H9 (cell line): ENCODE measurements around the gene PRRT1B. TPM values are rescaled to one million over a fixed set of nuclear protein-coding genes. Genes with fewer than 3 reads are reported as not detected.
A peak's percentile ranks its signal among the peaks of the same experiment; 100 is the strongest.

Experiments used
- DNase-seq: peaks from one replicate; pipeline ENCODE4 v3.0.0-alpha.2; 2017
- H2AFZ ChIP-seq: one replicate; pipeline ENCODE4 v1.6.1; 2013; ENCODE audit warnings: mild to moderate bottlenecking, low read length, control low read depth, moderate library complexity
- H2AK5ac ChIP-seq: 2 replicates; pipeline ENCODE4 v1.6.1; 2013; ENCODE audit warnings: low read length, control low read depth, mixed read lengths; ENCODE audit not compliant: insufficient read length
- H2BK120ac ChIP-seq: one replicate; pipeline ENCODE4 v1.6.1; 2013; ENCODE audit warnings: low read depth, mild to moderate bottlenecking, low read length, control low read depth, inconsistent platforms; ENCODE audit not compliant: poor library complexity, severe bottlenecking
- H2BK12ac ChIP-seq: 2 replicates; pipeline ENCODE4 v1.6.1; 2013; ENCODE audit warnings: low read length, control low read depth, mixed read lengths, low read depth; ENCODE audit not compliant: insufficient read length
- H2BK15ac ChIP-seq: 2 replicates; pipeline ENCODE4 v1.6.1; 2013; ENCODE audit warnings: low read depth, low read length, control low read depth
- H2BK20ac ChIP-seq: one replicate; pipeline ENCODE4 v1.6.1; 2013; ENCODE audit warnings: low read depth, mild to moderate bottlenecking, low read length, control low read depth, inconsistent platforms; ENCODE audit not compliant: poor library complexity, severe bottlenecking
- H2BK5ac ChIP-seq: 2 replicates; pipeline ENCODE4 v1.6.1; 2013; ENCODE audit warnings: low read length, control low read depth, mixed read lengths; ENCODE audit not compliant: insufficient read length
- H3K14ac ChIP-seq: 2 replicates; pipeline ENCODE4 v1.6.1; 2013; ENCODE audit warnings: low read length, control low read depth; ENCODE audit not compliant: insufficient read depth
- H3K18ac ChIP-seq: 2 replicates; pipeline ENCODE4 v1.6.1; 2013; ENCODE audit warnings: low read depth, mild to moderate bottlenecking, mixed read lengths, low read length, control low read depth; ENCODE audit not compliant: insufficient read length
- H3K23ac ChIP-seq: 2 replicates; pipeline ENCODE4 v1.6.1; 2013; ENCODE audit warnings: low read length, control low read depth, mixed read lengths, low read depth; ENCODE audit not compliant: insufficient read length
- H3K23me2 ChIP-seq: 2 replicates; pipeline ENCODE4 v1.6.1; 2013; ENCODE audit warnings: low read depth, mild to moderate bottlenecking, mixed read lengths, low read length, control low read depth; ENCODE audit not compliant: insufficient read length, poor library complexity, severe bottlenecking
- H3K27ac ChIP-seq: 2 replicates; pipeline ENCODE4 v1.5.1; 2013; ENCODE audit warnings: low read length, control low read depth, mixed read lengths, low read depth; ENCODE audit not compliant: insufficient read length
- H3K27me3 ChIP-seq: 2 replicates; pipeline ENCODE4 v1.6.1; 2013; ENCODE audit warnings: low read length, control low read depth, inconsistent platforms; ENCODE audit not compliant: insufficient read depth
- H3K4ac ChIP-seq: 2 replicates; pipeline ENCODE4 v1.6.1; 2013; ENCODE audit warnings: low read depth, mild to moderate bottlenecking, control low read depth, inconsistent platforms, low read length, moderate library complexity
- H3K4me1 ChIP-seq: 2 replicates; pipeline ENCODE4 v1.6.1; 2013; ENCODE audit warnings: low read length, control low read depth, inconsistent platforms; ENCODE audit not compliant: insufficient read depth
- H3K4me2 ChIP-seq: 2 replicates; pipeline ENCODE4 v1.6.1; 2013; ENCODE audit warnings: low read length, control low read depth, mixed read lengths; ENCODE audit not compliant: insufficient read length, insufficient read depth
- H3K56ac ChIP-seq: 2 replicates; pipeline ENCODE4 v1.6.1; 2013; ENCODE audit warnings: low read depth, mild to moderate bottlenecking, mixed read lengths, low read length, control low read depth; ENCODE audit not compliant: insufficient read length
- H3K79me1 ChIP-seq: 2 replicates; pipeline ENCODE4 v1.6.1; 2013; ENCODE audit warnings: low read depth, mild to moderate bottlenecking, moderate library complexity, low read length, control low read depth, inconsistent platforms; ENCODE audit not compliant: insufficient read depth, poor library complexity, severe bottlenecking
- H3K79me2 ChIP-seq: 2 replicates; pipeline ENCODE4 v1.6.1; 2013; ENCODE audit warnings: low read length, control low read depth, inconsistent platforms; ENCODE audit not compliant: insufficient read depth
- H3K9ac ChIP-seq: 2 replicates; pipeline ENCODE4 v1.6.1; 2013; ENCODE audit warnings: low read length, control low read depth, mixed read lengths; ENCODE audit not compliant: insufficient read length; ENCODE audit errors: extremely low read depth
- H3K9me3 ChIP-seq: one replicate; pipeline ENCODE4 v1.6.1; 2013; ENCODE audit warnings: low read depth, low read length, inconsistent platforms; ENCODE audit not compliant: control insufficient read depth
- H3T11ph ChIP-seq: one replicate; pipeline ENCODE4 v1.6.1; 2013; ENCODE audit warnings: mild to moderate bottlenecking, low read length, control low read depth, inconsistent platforms
- H4K20me1 ChIP-seq: one replicate; pipeline ENCODE4 v1.6.1; 2013; ENCODE audit not compliant: control insufficient read depth, insufficient read length, insufficient read depth
- H4K5ac ChIP-seq: 2 replicates; pipeline ENCODE4 v1.6.1; 2013; ENCODE audit warnings: low read depth, mild to moderate bottlenecking, mixed read lengths, low read length, control low read depth; ENCODE audit not compliant: insufficient read length
- H4K8ac ChIP-seq: replicated peaks from 2 replicates; pipeline ENCODE4 v1.6.1; 2013; ENCODE audit warnings: low read length, control low read depth, mixed read lengths, low read depth; ENCODE audit not compliant: insufficient read length
- H4K91ac ChIP-seq: 2 replicates; pipeline ENCODE4 v1.6.1; 2013; ENCODE audit warnings: low read depth, mild to moderate bottlenecking, moderate library complexity, mixed read lengths, low read length, control low read depth; ENCODE audit not compliant: insufficient read length
- H3K27ac Mint-ChIP-seq, 3 experiments: 2 replicates in 2 of 3; 3 replicates in 1 of 3; pipeline ENCODE4 v1.8.0; 2020 to 2021; ENCODE audit warnings: mixed read lengths in 3 of 3, mild to moderate bottlenecking in 1 of 3, moderate library complexity in 1 of 3
- H3K27me3 Mint-ChIP-seq: 2 replicates; pipeline ENCODE4 v1.8.0; 2021; ENCODE audit warnings: low read depth, mild to moderate bottlenecking, moderate library complexity, mixed read lengths
- H3K36me3 Mint-ChIP-seq, 3 experiments: 2 replicates in 2 of 3; 3 replicates in 1 of 3; pipeline ENCODE4 v1.8.0; 2020 to 2021; ENCODE audit warnings: low read depth in 3 of 3, mixed read lengths in 3 of 3; ENCODE audit not compliant: insufficient read depth in 1 of 3
- H3K4me1 Mint-ChIP-seq, 2 experiments: 2 replicates each; pipeline ENCODE4 v1.8.0; 2020; ENCODE audit warnings: mixed read lengths in 2 of 2
- H3K4me3 Mint-ChIP-seq, 2 experiments: 2 replicates in 1 of 2; 3 replicates in 1 of 2; pipeline ENCODE4 v1.8.0; 2020 to 2021; ENCODE audit warnings: mild to moderate bottlenecking in 2 of 2, mixed read lengths in 2 of 2, moderate library complexity in 1 of 2
- H3K9me3 Mint-ChIP-seq, 2 experiments: 2 replicates in 1 of 2; 3 replicates in 1 of 2; pipeline ENCODE4 v1.8.0; 2020; ENCODE audit warnings: mild to moderate bottlenecking in 2 of 2, mixed read lengths in 2 of 2, moderate library complexity in 1 of 2
- CTCF ChIP-seq: fragments of 200-600 bp; sonication (generic); conservative IDR thresholded peaks from 3 replicates; pipeline ENCODE4 v1.8.0; 2021; ENCODE audit warnings: antibody characterized with exemption, mild to moderate bottlenecking
- WGBS: extraction: QIAGEN DNeasy Blood & Tissue Kit; methylation state at CpG from one replicate; pipeline ENCODE4 v1.1.7; 2013; ENCODE audit warnings: missing lambda C conversion rate, low lambda C conversion rate, mixed read lengths; ENCODE audit not compliant: insufficient read length; ENCODE audit errors: extremely low coverage; 5-methylcytosine and 5-hydroxymethylcytosine counted together
- total RNA-seq: library from RNA; stranded (reverse); gene quantifications from 2 replicates; pipeline ENCODE4 v1.2.1, GENCODE V29; 2021

The PRRT1B gene
- total RNA-seq, 1 experiment from 2014 or later: 1.0 TPM

GRCh38 chr9:131528886-131529505 is 16.3 kb upstream of the PRRT1B start:
- no peak overlapping the region for H3T11ph ChIP-seq
- H4K8ac ChIP-seq: no peak overlapping the region
- no peaks in the 10 kb centered on the region for H3K9me3 ChIP-seq
- H2BK20ac ChIP-seq: no peak overlapping the region
- H3K23me2 ChIP-seq: peaks cover 6% of the 10 kb centered on the region
- no CpG with 5 or more reads among the region's 35 CpGs for WGBS
- H2BK5ac ChIP-seq: no peak overlapping the region
- no peak for TF ChIP-seq CTCF
- Mint-ChIP-seq H3K36me3 (peaks cover 28 to 56% (median 50%) of the 10 kb centered on the region in 3 experiments), H3K4me1 (peaks cover 0 to 9% of the 10 kb centered on the region in 2 experiments; a peak in 2 of 4 replicates), H3K9me3 (no peaks in the 10 kb centered on the region), H3K27me3 (no peaks in the 10 kb centered on the region), H3K4me3 (peak overlapping the region in 1 of 2 experiments; percentile 87; a peak in 2 of 5 replicates), H3K27ac (peak overlapping the region in 1 of 3 experiments; percentile 40; a peak in 1 of 7 replicates)
- no peak overlapping the region for H4K5ac ChIP-seq
- no peak overlapping the region for H2AFZ ChIP-seq
- no peak overlapping the region for H2AK5ac ChIP-seq
- no peaks in the 10 kb centered on the region; the same call in 1 of the 2 replicates for H3K4me1 ChIP-seq
- H3K56ac ChIP-seq: no peak overlapping the region
- H3K9ac ChIP-seq: no peak overlapping the region
- no peak overlapping the region for H2BK120ac ChIP-seq
- no peaks in the 10 kb centered on the region for H3K79me1 ChIP-seq
- no peak for DNase-seq
- no peak overlapping the region for H3K4me2 ChIP-seq
- H4K91ac ChIP-seq: no peak overlapping the region
- H3K23ac ChIP-seq: no peak overlapping the region
- H3K18ac ChIP-seq: no peak overlapping the region
- H2BK12ac ChIP-seq: no peak overlapping the region
- no peaks in the 10 kb centered on the region; the same call in 1 of the 2 replicates for H3K79me2 ChIP-seq
- no peak overlapping the region for H2BK15ac ChIP-seq
- H3K14ac ChIP-seq: no peak overlapping the region
- no peaks in the 10 kb centered on the region for H4K20me1 ChIP-seq
- H3K27me3 ChIP-seq: no peaks in the 10 kb centered on the region
- no peak overlapping the region for H3K4ac ChIP-seq
- no peak overlapping the region for H3K27ac ChIP-seq
